Measurements from ENCODE around the gene NR2E1.

The NR2E1 gene

DNA sequence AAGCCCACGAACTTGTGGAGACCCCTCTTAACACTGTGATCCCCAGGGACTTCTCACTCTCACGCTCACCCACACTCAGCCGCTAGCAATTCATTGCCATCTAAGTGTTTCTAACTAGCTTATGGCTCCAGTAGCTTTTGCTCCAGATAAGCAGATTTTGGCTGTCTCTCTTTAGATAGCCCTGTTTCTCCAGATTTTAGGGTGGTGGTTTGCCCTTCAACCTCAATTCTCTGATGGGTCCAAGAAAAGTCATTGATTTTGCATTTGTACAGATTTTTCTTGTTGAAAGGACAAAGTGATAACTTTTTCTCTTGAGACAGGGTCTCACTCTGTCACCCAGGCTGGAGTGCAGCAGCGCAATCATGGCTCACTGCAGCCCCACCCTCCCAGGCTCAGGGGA is 41.2 kb downstream of the NR2E1 start:
- no peak for DNase-seq (ENCODE audit: extremely low read depth in 1 of 2, low read depth in 1 of 2)

DNA sequence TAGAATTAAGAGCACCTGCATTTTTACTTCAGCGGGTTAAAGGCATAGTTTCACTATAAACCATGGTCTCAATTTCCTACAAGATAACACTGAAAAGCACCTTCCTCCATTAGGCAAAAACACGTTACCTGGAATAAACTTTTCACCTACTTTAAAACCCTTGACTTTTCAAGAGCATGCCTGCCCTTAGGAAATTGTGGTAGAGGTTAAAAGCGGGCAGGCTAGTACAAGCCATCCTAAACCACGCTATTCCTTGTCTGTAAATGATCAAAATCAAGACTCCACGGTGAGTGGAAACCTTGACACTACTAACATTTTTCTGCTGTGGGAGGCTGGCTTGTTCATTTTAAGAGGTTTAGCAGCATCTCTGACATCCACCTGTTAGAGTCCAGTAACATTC is 43.9 kb downstream of the NR2E1 start:
- DNase-seq (ENCODE audit: extremely low read depth in 1 of 2, low read depth in 1 of 2) = no peak

DNA sequence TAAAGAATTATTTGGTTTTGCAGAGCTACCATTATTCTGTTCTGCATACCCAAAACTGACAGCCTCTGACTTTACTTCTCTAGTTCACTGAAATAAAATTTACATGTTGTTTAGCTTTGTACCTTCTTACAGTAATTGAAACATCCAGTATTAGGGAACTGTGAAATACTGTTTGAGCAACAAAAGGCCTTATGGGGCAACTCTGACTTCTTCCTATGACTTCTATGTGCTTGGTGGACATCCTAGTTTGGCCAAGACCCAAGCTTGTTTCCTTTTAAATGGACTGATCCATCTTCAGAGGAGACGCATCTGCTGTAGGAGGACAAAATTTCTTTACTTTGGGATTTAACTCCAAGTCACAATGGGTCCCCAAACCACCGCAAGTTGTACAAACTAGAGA is 44.7 kb downstream of the NR2E1 start:
- no peak for DNase-seq (ENCODE audit: extremely low read depth in 1 of 2, low read depth in 1 of 2)

DNA sequence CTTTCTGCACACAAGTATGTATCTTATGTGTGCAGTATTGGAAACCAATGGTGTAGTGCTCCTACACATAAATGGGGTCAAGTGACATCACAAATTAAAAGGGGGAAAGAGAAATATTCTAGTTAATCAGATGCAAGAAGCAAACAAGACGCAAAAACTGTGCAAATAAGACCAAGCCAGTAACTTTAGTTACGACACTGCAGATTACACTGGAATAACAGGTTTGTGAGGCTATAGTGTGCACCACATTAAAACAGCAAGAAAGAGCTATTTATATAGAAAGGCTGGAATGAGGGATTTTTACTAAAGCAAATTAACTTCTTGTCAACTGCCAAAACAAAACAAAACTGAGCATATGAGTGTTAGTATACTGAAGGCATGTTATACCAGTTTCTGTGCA is 45.8 kb downstream of the NR2E1 start:
- no peak for DNase-seq (ENCODE audit: extremely low read depth in 1 of 2, low read depth in 1 of 2)

DNA sequence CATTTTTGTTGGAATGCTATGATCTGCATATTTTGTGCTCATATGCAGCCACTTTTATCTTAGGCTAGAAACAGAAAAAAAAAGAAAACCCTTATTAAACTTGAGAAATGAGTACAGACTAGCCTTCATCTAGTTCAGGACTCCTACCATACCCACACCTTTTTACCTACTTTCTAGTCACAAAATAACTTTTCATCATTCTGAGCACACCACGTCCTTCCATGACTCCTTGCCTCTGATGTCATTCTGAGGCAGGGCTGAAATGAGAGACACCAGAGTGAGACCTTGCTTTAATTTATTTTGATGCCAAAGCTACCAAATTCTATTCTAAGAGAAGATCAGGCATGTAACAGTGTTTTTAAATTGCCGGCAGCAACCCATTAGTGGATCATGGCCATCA is 56.2 kb downstream of the NR2E1 start:
- no peak for DNase-seq (ENCODE audit: extremely low read depth in 1 of 2, low read depth in 1 of 2)

DNA sequence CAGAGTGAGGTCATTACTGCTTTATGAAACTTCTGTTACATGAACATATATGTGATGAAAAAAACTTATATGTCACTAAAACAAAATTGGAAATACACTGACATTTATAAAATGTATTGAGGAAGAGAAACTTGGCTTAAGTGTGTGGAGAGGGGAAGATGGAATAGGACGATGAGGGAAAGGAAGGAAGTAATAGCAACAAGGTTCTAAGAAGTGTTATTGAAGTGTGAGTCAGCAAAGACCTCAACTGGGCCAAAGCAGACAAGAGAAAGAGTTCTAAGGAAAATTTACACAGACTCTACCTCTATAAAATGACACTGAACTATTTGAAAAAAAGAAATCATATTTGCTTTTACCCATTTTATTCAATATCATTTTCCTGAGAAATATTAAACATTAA is 56.7 kb downstream of the NR2E1 start:
- DNase-seq (ENCODE audit: extremely low read depth in 1 of 2, low read depth in 1 of 2) = no peak

DNA sequence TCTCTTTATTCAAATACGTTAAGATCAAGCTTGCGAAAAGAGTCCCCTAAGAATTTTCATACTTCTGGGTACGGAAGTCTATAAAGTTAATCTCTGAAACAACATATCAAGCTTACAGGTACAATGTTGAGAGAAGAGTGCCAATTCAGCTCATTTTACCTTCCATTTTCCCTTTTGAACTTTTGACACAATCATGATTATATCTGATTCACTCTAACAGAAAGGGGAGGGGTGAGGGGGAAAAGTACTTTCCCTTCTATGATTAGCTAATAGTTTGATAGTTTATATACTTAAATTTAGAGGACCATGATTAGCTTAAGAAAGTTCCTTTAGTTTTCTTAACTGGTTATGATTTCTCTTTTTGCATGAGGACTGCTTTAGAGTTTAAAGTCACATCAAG is 61.5 kb downstream of the NR2E1 start:
- DNase-seq (ENCODE audit: extremely low read depth in 1 of 2, low read depth in 1 of 2) = no peak

DNA sequence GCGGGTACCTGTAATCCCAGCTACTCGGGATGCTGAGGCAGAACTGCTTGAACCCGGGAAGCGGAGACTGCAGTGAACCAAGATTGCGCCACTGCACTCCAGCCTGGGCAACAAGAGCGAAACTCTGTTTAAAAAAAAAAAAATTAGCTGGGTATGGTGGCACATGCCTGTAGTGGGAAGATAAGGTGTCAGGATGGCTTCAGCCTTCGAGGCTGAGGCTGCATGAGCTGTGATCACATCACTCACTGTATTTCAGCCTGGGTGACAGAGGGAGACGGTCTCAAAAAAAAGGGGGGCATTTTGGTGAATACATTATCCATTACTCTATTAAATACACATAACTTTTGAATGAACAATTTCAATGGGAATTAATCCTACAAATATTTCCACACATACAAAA is 62.6 kb downstream of the NR2E1 start:
- no peak for DNase-seq (ENCODE audit: extremely low read depth in 1 of 2, low read depth in 1 of 2)

DNA sequence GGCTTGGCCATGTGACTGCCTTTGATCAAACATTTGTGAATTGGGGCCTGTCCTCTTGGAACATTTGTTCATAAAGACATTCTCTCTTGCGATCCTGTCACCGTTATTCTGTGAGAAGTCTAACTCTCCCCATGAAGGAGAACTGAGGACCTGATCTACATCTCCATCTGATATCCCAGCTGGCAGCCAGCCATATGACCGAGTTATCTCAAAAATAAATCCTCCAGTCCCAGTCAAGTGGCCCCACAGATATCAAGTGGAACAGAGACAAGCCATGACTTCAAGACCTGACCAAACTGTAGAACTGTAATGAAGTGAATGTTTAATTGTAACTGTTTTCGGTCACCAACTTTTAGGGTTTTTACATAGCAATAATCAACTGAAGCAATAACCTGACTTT is 69.3 kb downstream of the NR2E1 start:
- DNase-seq (ENCODE audit: extremely low read depth in 1 of 2, low read depth in 1 of 2) = no peak

DNA sequence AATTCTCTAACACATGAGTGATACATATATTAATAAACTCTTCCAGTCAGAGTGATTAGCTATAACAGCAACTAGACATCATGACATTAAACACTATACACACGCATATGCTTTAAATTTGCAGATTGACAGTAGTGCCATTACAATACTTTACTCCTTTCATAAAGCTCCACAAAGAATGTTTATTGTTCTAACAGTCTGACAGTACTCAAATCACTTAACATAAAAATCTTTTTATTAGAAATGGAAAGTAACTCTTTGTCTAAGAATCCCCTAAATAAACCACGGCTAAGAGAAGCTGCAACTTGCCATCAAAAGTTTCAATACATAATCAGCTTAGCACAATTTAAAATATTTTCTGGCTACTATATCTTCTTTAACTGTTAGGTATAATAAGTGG is 71.0 kb downstream of the NR2E1 start:
- no peak for DNase-seq (ENCODE audit: extremely low read depth in 1 of 2, low read depth in 1 of 2)

DNA sequence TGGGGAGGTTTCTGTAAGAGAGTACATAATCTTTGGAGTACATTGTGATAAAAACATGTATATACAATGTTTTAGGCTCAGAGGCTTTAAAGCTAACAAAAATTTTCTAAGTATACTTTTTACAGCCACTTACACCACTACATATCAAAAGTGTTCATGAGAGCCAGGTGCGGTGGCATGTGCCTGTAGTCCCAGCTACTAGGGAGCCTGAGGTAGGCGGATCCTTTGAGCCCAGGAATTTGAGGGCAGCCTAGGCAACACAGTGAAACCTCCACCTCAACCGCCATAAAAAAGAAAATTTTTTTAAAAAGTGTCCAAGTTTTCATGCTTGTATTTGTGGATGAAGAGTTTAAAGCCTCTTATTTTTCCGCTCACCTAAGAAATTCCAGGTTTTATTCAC is 72.5 kb downstream of the NR2E1 start:
- no peak for DNase-seq (ENCODE audit: extremely low read depth in 1 of 2, low read depth in 1 of 2)
